Karpas-422 (cell line): ENCODE measurements around the gene CCDC171. TPM values are rescaled to one million over a fixed set of nuclear protein-coding genes. Genes with fewer than 3 reads are reported as not detected.

Experiments
- DNase-seq: peaks from one replicate; pipeline ENCODE4 v3.0.0-alpha.2; 2015
- H2AFZ ChIP-seq: fragments of 200-600 bp; sonication (generic); 2 replicates; pipeline ENCODE4 v1.6.1; 2014; ENCODE audit warnings: antibody characterized with exemption, low read length, mixed read lengths
- H3K27ac ChIP-seq: fragments of 200-600 bp; sonication (generic); 2 replicates; pipeline ENCODE4 v1.5.1; 2014; ENCODE audit warnings: mild to moderate bottlenecking, low read length, moderate library complexity
- H3K27me3 ChIP-seq: fragments of 200-600 bp; sonication (generic); 2 replicates; pipeline ENCODE4 v1.6.1; 2014; ENCODE audit warnings: low read length, mixed read lengths
- H3K36me3 ChIP-seq: fragments of 200-600 bp; sonication (generic); 2 replicates; pipeline ENCODE4 v1.6.1; 2014; ENCODE audit warnings: low read length, mixed read lengths; ENCODE audit not compliant: insufficient read depth
- H3K4me1 ChIP-seq: fragments of 200-600 bp; sonication (generic); 2 replicates; pipeline ENCODE4 v1.6.1; 2014; ENCODE audit warnings: mild to moderate bottlenecking, low read length, mixed read lengths
- H3K4me2 ChIP-seq: fragments of 200-600 bp; sonication (generic); 2 replicates; pipeline ENCODE4 v1.6.1; 2014; ENCODE audit warnings: low read length, low read depth, mild to moderate bottlenecking; ENCODE audit not compliant: poor library complexity, severe bottlenecking
- H3K4me3 ChIP-seq: fragments of 200-600 bp; sonication (generic); 2 replicates; pipeline ENCODE4 v1.5.1; 2014; ENCODE audit warnings: mild to moderate bottlenecking, antibody characterized with exemption, low read length, mixed read lengths
- H3K79me2 ChIP-seq: fragments of 200-600 bp; sonication (generic); 2 replicates; pipeline ENCODE4 v1.6.1; 2014; ENCODE audit warnings: mild to moderate bottlenecking, low read length, mixed read lengths
- H3K9ac ChIP-seq: fragments of 200-600 bp; sonication (generic); 2 replicates; pipeline ENCODE4 v1.6.0; 2014; ENCODE audit warnings: low read length
- H3K9me2 ChIP-seq: fragments of 200-600 bp; sonication (generic), shearing (Covaris generic); replicated peaks from 2 replicates; pipeline ENCODE4 v1.6.0; 2014; ENCODE audit warnings: mild to moderate bottlenecking, low read length, moderate library complexity; ENCODE audit not compliant: insufficient read depth
- H3K9me3 ChIP-seq: fragments of 300-700, 200-600 bp; sonication (generic); 2 replicates; pipeline ENCODE4 v1.6.1; 2014; ENCODE audit warnings: low read length, mixed read lengths
- H4K20me1 ChIP-seq: fragments of 200-600 bp; sonication (generic); 2 replicates; pipeline ENCODE4 v1.6.1; 2014; ENCODE audit warnings: mild to moderate bottlenecking, antibody characterized with exemption, low read length, low read depth; ENCODE audit not compliant: insufficient read depth
- total RNA-seq: library from RNA; depleted of rRNA; stranded (reverse); fragments of >200 nt; shearing (Covaris generic); gene quantifications from 2 replicates; pipeline ENCODE4 v1.2.3, GENCODE V29; 2014; ENCODE audit warnings: low replicate concordance

Gene CCDC171
- total RNA-seq, 1 experiment from 2014 or later: 3.1 TPM

GRCh38 chr9:15717290-15717967, 164.6 kb downstream of the CCDC171 start:
- H3K4me3 ChIP-seq: no peak overlapping the region
- H3K4me2 ChIP-seq: no peak overlapping the region

GRCh38 chr9:15718423-15718822, 165.6 kb downstream of the CCDC171 start:
- Histone ChIP-seq H3K9me2 (no peaks in the 10 kb centered on the region), H3K9ac (no peak overlapping the region), H4K20me1 (no peaks in the 10 kb centered on the region), H3K4me2 (no peak overlapping the region), H3K79me2 (no peaks in the 10 kb centered on the region), H3K9me3 (no peaks in the 10 kb centered on the region), H2AFZ (no peak overlapping the region), H3K27me3 (no peaks in the 10 kb centered on the region), H3K36me3 (no peaks in the 10 kb centered on the region), H3K27ac (no peak overlapping the region), H3K4me3 (no peak overlapping the region), H3K4me1 (no peaks in the 10 kb centered on the region)
- no peak for DNase-seq

More at GRCh38 chr9:15717290-15717967, 164.6 kb downstream of the CCDC171 start:
- H3K27ac ChIP-seq: no peak overlapping the region
- H3K9me2 ChIP-seq: no peaks in the 10 kb centered on the region
- no peak for DNase-seq
- no peak overlapping the region for H2AFZ ChIP-seq
- H3K79me2 ChIP-seq: no peaks in the 10 kb centered on the region
- H3K36me3 ChIP-seq: no peaks in the 10 kb centered on the region
- no peaks in the 10 kb centered on the region for H3K9me3 ChIP-seq
- no peak overlapping the region for H3K9ac ChIP-seq
- H3K4me1 ChIP-seq: no peaks in the 10 kb centered on the region
- H3K27me3 ChIP-seq: no peaks in the 10 kb centered on the region
- no peaks in the 10 kb centered on the region for H4K20me1 ChIP-seq

GRCh38 chr9:15720861-15721260, 168.0 kb downstream of the CCDC171 start:
- Histone ChIP-seq H3K9me3 (no peaks in the 10 kb centered on the region), H3K27ac (no peak overlapping the region), H3K9ac (no peak overlapping the region), H4K20me1 (no peaks in the 10 kb centered on the region), H3K4me1 (no peaks in the 10 kb centered on the region), H3K79me2 (no peaks in the 10 kb centered on the region), H3K27me3 (no peaks in the 10 kb centered on the region), H3K36me3 (no peaks in the 10 kb centered on the region), H3K4me2 (no peak overlapping the region), H3K9me2 (no peaks in the 10 kb centered on the region), H3K4me3 (no peak overlapping the region), H2AFZ (no peak overlapping the region)
- DNase-seq: no peak

- no peak overlapping the region for H3K27ac ChIP-seq
- DNase-seq: no peak
- H4K20me1 ChIP-seq: no peaks in the 10 kb centered on the region
- no peak overlapping the region for H3K4me3 ChIP-seq
- H3K4me2 ChIP-seq: no peak overlapping the region
- H3K9me2 ChIP-seq: no peaks in the 10 kb centered on the region
- H3K79me2 ChIP-seq: no peaks in the 10 kb centered on the region
- H3K9ac ChIP-seq: no peak overlapping the region
- H3K4me1 ChIP-seq: no peaks in the 10 kb centered on the region
- no peak overlapping the region for H2AFZ ChIP-seq
- no peaks in the 10 kb centered on the region for H3K9me3 ChIP-seq
- H3K27me3 ChIP-seq: no peaks in the 10 kb centered on the region
- H3K36me3 ChIP-seq: no peaks in the 10 kb centered on the region
Observed at GRCh38 chr9:15722888-15723287, 170.0 kb downstream of the CCDC171 start.

GRCh38 chr9:15724016-15724415, 171.2 kb downstream of the CCDC171 start:
- Histone ChIP-seq H3K4me1 (no peaks in the 10 kb centered on the region), H3K9me2 (no peaks in the 10 kb centered on the region), H3K4me2 (no peak overlapping the region), H4K20me1 (no peaks in the 10 kb centered on the region), H3K9ac (no peak overlapping the region), H3K79me2 (no peaks in the 10 kb centered on the region), H3K27ac (no peak overlapping the region), H3K27me3 (no peaks in the 10 kb centered on the region), H3K36me3 (no peaks in the 10 kb centered on the region), H3K4me3 (no peak overlapping the region), H3K9me3 (no peaks in the 10 kb centered on the region), H2AFZ (no peak overlapping the region)
- no peak for DNase-seq

- H3K27me3 ChIP-seq: no peaks in the 10 kb centered on the region
- H3K9me2 ChIP-seq: no peaks in the 10 kb centered on the region
- H3K9ac ChIP-seq: no peak overlapping the region
- DNase-seq: no peak
- no peak overlapping the region for H3K27ac ChIP-seq
- no peaks in the 10 kb centered on the region for H3K36me3 ChIP-seq
- no peak overlapping the region for H3K4me2 ChIP-seq
- no peak overlapping the region for H3K4me3 ChIP-seq
- H3K79me2 ChIP-seq: no peaks in the 10 kb centered on the region
- no peaks in the 10 kb centered on the region for H3K9me3 ChIP-seq
- H3K4me1 ChIP-seq: no peaks in the 10 kb centered on the region
- no peaks in the 10 kb centered on the region for H4K20me1 ChIP-seq
- no peak overlapping the region for H2AFZ ChIP-seq
Observed at GRCh38 chr9:15724612-15725011, 171.8 kb downstream of the CCDC171 start.

- DNase-seq: no peak
- Histone ChIP-seq H3K9me2 (no peaks in the 10 kb centered on the region), H3K79me2 (no peaks in the 10 kb centered on the region), H3K4me3 (no peak overlapping the region), H3K9ac (no peak overlapping the region), H3K36me3 (no peaks in the 10 kb centered on the region), H2AFZ (no peak overlapping the region), H3K4me2 (no peak overlapping the region), H3K9me3 (no peaks in the 10 kb centered on the region), H3K27ac (no peak overlapping the region), H4K20me1 (no peaks in the 10 kb centered on the region), H3K4me1 (no peaks in the 10 kb centered on the region), H3K27me3 (no peaks in the 10 kb centered on the region)
Observed at GRCh38 chr9:15725953-15726352, 173.1 kb downstream of the CCDC171 start.

GRCh38 chr9:15729507-15729906, 176.7 kb downstream of the CCDC171 start:
- Histone ChIP-seq H3K4me1 (no peaks in the 10 kb centered on the region), H2AFZ (no peak overlapping the region), H3K4me3 (no peak overlapping the region), H4K20me1 (no peaks in the 10 kb centered on the region), H3K9ac (no peak overlapping the region), H3K9me3 (no peaks in the 10 kb centered on the region), H3K79me2 (no peaks in the 10 kb centered on the region), H3K36me3 (no peaks in the 10 kb centered on the region), H3K4me2 (no peak overlapping the region), H3K9me2 (no peaks in the 10 kb centered on the region), H3K27me3 (no peaks in the 10 kb centered on the region), H3K27ac (no peak overlapping the region)
- DNase-seq: no peak
